Keratinocyte (primary cell): ENCODE data around the gene PPM1H. TPM values are rescaled to one million over a fixed set of nuclear protein-coding genes. Genes with fewer than 3 reads are reported as not detected.

Experiments used
- DNase-seq: peaks from one replicate; pipeline ENCODE4 v3.0.0-alpha.2; 2011; ENCODE audit warnings: low read depth, missing footprints, low spot score
- FAIRE-seq: peaks from 2 replicates; lab custom pipeline; 2011; peaks lifted over from hg19 to GRCh38; lab: Jason Lieb, UNC
- H2AFZ ChIP-seq: 2 replicates; pipeline ENCODE4 v1.6.0; 2012; ENCODE audit warnings: low read length, control low read depth, inconsistent platforms; ENCODE audit not compliant: control insufficient read depth
- H3K27ac ChIP-seq: 2 replicates; pipeline ENCODE4 v1.5.1; 2011; ENCODE audit warnings: low read length; ENCODE audit not compliant: control insufficient read depth, insufficient read depth
- H3K27me3 ChIP-seq: 3 replicates; pipeline ENCODE4 v1.6.0; 2011; ENCODE audit warnings: low read length; ENCODE audit not compliant: control insufficient read depth, insufficient read depth; ENCODE audit errors: extremely low read depth
- H3K36me3 ChIP-seq, 2 experiments: 2 replicates in 1 of 2; 3 replicates in 1 of 2; pipeline ENCODE4 v1.5.1; 2011; ENCODE audit warnings: low read length in 2 of 2, mild to moderate bottlenecking in 1 of 2; ENCODE audit not compliant: control insufficient read depth in 2 of 2, insufficient read depth in 2 of 2; ENCODE audit errors: extremely low read depth in 1 of 2
- H3K4me1 ChIP-seq: 3 replicates; pipeline ENCODE4 v1.5.1; 2011; ENCODE audit warnings: low read length; ENCODE audit not compliant: control insufficient read depth, insufficient read depth; ENCODE audit errors: extremely low read depth
- H3K4me2 ChIP-seq: 3 replicates; pipeline ENCODE4 v1.6.0; 2011; ENCODE audit warnings: low read depth, low read length; ENCODE audit not compliant: control insufficient read depth, insufficient read depth; ENCODE audit errors: extremely low read depth
- H3K4me3 ChIP-seq, 3 experiments: fragments of 200-600 bp in 1 of 3; sonication (generic) in 1 of 3; 2 replicates in 2 of 3; 3 replicates in 1 of 3; pipeline ENCODE4 v1.5.1; 2011 to 2016; ENCODE audit warnings: low read length in 3 of 3, mild to moderate bottlenecking in 3 of 3, control low read depth in 2 of 3, inconsistent platforms in 1 of 3, low read depth in 1 of 3, mixed read lengths in 1 of 3, mixed run types in 1 of 3, moderate library complexity in 1 of 3; ENCODE audit not compliant: control insufficient read depth in 2 of 3, insufficient read depth in 2 of 3; ENCODE audit errors: extremely low read depth in 1 of 3
- H3K79me2 ChIP-seq: 2 replicates; pipeline ENCODE4 v1.6.0; 2012; ENCODE audit warnings: low read length; ENCODE audit not compliant: control insufficient read depth, insufficient read depth
- H3K9ac ChIP-seq: 3 replicates; pipeline ENCODE4 v1.6.0; 2011; ENCODE audit warnings: low read length; ENCODE audit not compliant: control insufficient read depth, insufficient read depth; ENCODE audit errors: extremely low read depth
- H3K9me1 ChIP-seq: 3 replicates; pipeline ENCODE4 v1.6.0; 2011; ENCODE audit warnings: low read length; ENCODE audit not compliant: control insufficient read depth, insufficient read depth; ENCODE audit errors: extremely low read depth
- H3K9me3 ChIP-seq: 2 replicates; pipeline ENCODE4 v1.5.1; 2012; ENCODE audit warnings: low read depth, low read length; ENCODE audit not compliant: control insufficient read depth
- H4K20me1 ChIP-seq: 3 replicates; pipeline ENCODE4 v1.6.0; 2011; ENCODE audit warnings: low read length; ENCODE audit not compliant: control insufficient read depth, insufficient read depth; ENCODE audit errors: extremely low read depth
- CTCF ChIP-seq, 3 experiments: IDR thresholded peaks in 1 of 3; conservative IDR thresholded peaks in 1 of 3; optimal IDR thresholded peaks in 1 of 3; 2 replicates in 2 of 3; 3 replicates in 1 of 3; pipeline versions ENCODE3 to v1.5.1; 2011; ENCODE audit warnings: low read length in 3 of 3, mild to moderate bottlenecking in 3 of 3, moderate library complexity in 2 of 3, control low read depth in 1 of 3, inconsistent platforms in 1 of 3; ENCODE audit not compliant: insufficient read depth in 2 of 3; ENCODE audit errors: extremely low read depth in 1 of 3
- EZH2 ChIP-seq: IDR thresholded peaks from one replicate; pipeline ENCODE4 v1.6.1; 2012; ENCODE audit warnings: inconsistent platforms, mild to moderate bottlenecking, low read length, moderate library complexity
- dilution Hi-C: fragments of 300-500 bp; cut with MboI; formaldehyde crosslinking; loops from one replicate; pipeline ENCODE4 v1.7.0; 2020; ENCODE audit warnings: low sequenced_read_pairs; ENCODE audit not compliant: extremely low pct_ligation_motif_present
- polyA plus RNA-seq, 5 experiments: library from polyadenylated mRNA; depleted of rRNA in 3 of 5; stranded (reverse) in 3 of 5; stranded (forward) in 1 of 5; unstranded in 1 of 5; fragments of >200 nt; gene quantifications; 1 replicate in 1 of 5; 2 replicates in 3 of 5; 3 replicates in 1 of 5; pipeline versions ENCODE4 v1.2.1 to v1.2.3, GENCODE V29; 2011 to 2012; ENCODE audit warnings: missing spikeins in 2 of 5, low read depth in 1 of 5, low replicate concordance in 1 of 5

Gene PPM1H
- polyA plus RNA-seq, 1 donor (not counting 4 experiments of a cell fraction or from before 2014, with no cell fraction given): 0.09 TPM

DNA sequence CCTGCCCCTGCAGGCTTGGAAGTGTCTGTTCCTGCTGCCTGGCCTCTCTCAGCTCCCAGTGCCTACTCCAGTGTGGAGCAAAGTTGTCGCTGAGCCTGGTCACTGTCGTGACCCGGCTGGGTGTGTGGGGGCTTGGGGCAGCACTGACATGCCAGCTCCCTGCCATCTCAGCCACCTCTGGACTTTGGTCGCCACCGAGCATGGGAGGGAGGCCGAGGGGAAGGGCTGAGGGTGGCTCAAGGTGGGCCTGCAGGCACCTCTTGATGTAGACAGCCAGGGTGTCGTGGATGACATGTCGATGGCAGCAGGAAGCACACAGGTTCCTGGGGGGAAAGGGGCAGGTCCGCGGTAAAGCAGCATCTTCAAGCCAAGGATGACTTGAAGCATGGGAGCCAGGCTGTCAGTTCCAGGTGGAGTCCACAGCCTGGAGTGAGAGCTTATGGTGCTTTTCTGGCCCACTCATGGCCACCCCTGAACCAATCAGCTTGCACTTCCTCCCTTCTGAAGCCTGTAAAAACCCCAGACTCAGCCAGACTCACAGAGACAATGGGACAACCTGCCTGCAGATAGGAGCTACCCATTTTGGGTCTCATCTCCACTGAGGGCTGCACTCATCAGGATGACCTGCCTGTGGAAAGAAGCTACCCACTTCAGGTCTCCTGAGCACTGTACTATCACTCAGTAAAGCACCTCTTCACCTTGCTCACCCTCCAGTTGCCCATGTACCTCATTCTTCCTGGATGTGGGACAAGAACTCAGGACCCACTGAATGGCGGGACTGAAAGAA lies 258.2 kb downstream of the PPM1H start:
- FAIRE-seq: no peak
- dilution Hi-C loops: no loop called here
- no peaks in the 10 kb centered on the region for H4K20me1 ChIP-seq

DNA sequence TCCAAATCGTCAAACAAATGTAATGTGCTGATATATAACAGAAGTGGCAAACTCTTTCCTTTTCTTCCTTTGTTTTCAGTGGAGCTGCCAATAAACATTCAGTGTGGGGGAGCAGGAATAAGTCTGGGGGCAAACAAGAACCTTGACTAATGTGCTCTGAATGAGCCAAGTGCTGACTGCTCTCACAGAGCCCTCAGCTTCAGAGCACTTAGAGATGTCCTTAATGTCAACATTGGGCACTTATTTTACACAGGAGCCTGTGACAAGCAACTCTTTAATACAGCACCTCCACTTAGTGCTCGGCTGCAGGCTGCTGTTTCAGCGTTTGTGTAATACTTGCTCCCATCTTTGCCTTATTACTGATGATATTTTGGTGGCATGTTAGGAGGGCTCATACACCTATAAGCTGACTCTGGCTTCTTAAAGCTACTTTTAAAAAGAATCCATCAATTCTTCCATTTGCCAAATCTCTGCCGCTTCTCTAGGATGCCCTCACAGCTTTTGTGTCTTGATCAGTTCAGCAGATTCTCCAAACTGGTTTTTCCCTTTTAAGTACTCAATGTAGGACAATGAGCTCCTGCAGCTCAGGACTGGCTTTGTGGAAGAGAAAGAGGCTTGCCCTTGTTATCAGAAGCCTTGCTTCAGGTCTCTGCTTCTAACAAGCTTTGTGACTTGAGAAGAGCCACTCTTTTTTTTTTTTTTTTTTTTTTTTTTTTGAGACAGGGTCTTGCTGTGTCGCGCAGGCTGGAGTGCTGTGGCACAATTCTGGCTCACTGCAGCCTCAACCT lies 261.7 kb downstream of the PPM1H start:
- no peaks in the 10 kb centered on the region for H4K20me1 ChIP-seq
- dilution Hi-C loops: no loop called here
- no peak overlapping the region for H3K9ac ChIP-seq
- TF ChIP-seq EZH2 (no peak), CTCF (optimal IDR thresholded peaks at IDR 0.05 in 1 of 3, IDR thresholded peaks at IDR 0.05 in 1 of 3, conservative IDR thresholded peaks at IDR 0.05 in 1 of 3; ENCODE audit: extremely low read depth in 1 of 3, insufficient read depth in 2 of 3, low read length in 3 of 3) (no peak)
- H3K9me3 ChIP-seq: peaks cover 7% of the 10 kb centered on the region
- H3K4me1 ChIP-seq: peaks cover 12% of the 10 kb centered on the region
- H3K9me1 ChIP-seq: no peaks in the 10 kb centered on the region
- no peak overlapping the region for H2AFZ ChIP-seq
- DNase-seq: no peak
- no peak overlapping the region for H3K27ac ChIP-seq
- H3K36me3 ChIP-seq: no peaks in the 10 kb centered on the region
- no peak for FAIRE-seq
- no peak overlapping the region for H3K4me3 ChIP-seq
- H3K27me3 ChIP-seq: no peaks in the 10 kb centered on the region
- H3K79me2 ChIP-seq: no peaks in the 10 kb centered on the region
- H3K4me2 ChIP-seq: no peak overlapping the region

More for the DNA sequence above, 258.2 kb downstream of the PPM1H start:
- no peak for DNase-seq
- Histone ChIP-seq H3K9ac (no peak overlapping the region), H3K4me1 (peaks cover under 1% of the 10 kb centered on the region), H3K9me3 (peaks cover 7% of the 10 kb centered on the region), H3K4me2 (no peak overlapping the region), H2AFZ (no peak overlapping the region), H3K4me3 (no peak overlapping the region), H3K27me3 (no peaks in the 10 kb centered on the region), H3K9me1 (no peaks in the 10 kb centered on the region), H3K36me3 (no peaks in the 10 kb centered on the region), H3K27ac (no peak overlapping the region), H3K79me2 (no peaks in the 10 kb centered on the region)
- TF ChIP-seq CTCF (optimal IDR thresholded peaks at IDR 0.05 in 1 of 3, IDR thresholded peaks at IDR 0.05 in 1 of 3, conservative IDR thresholded peaks at IDR 0.05 in 1 of 3; ENCODE audit: extremely low read depth in 1 of 3, insufficient read depth in 2 of 3, low read length in 3 of 3): no peak
- no peak for TF ChIP-seq EZH2
